ENCODE measurements around the gene SLC2A6.
"Not testable (repeated sequence)": the region's sequence is repeated elsewhere in the genome, so short reads cannot be mapped to it uniquely, and the experiment has no call there.

The SLC2A6 gene

GRCh38 chr9:133455936-133456335 is 23.0 kb downstream of the SLC2A6 start:
- DNase-seq (ENCODE audit: low spot score in 2 of 2) = no peak
- Mint-ChIP-seq H3K9me3 (no peaks in the 10 kb centered on the region), H3K4me1 (peaks cover 5% of the 10 kb centered on the region), H3K27ac (ENCODE audit: low read depth) (no peak overlapping the region), H3K27me3 (peaks cover 16% of the 10 kb centered on the region), H3K4me3 (no peak overlapping the region), H3K36me3 (ENCODE audit: insufficient read depth) (peaks cover 6% of the 10 kb centered on the region)
- ATAC-seq (replicated peaks; ENCODE audit: extremely low read depth, poor library complexity, severe bottlenecking) = no peak

- Mint-ChIP-seq H3K27ac (ENCODE audit: low read depth) (no peak overlapping the region), H3K36me3 (ENCODE audit: insufficient read depth) (peaks cover 4% of the 10 kb centered on the region), H3K4me1 (peaks cover 5% of the 10 kb centered on the region), H3K9me3 (no peaks in the 10 kb centered on the region), H3K27me3 (peaks cover 16% of the 10 kb centered on the region), H3K4me3 (no peak overlapping the region)
- DNase-seq (ENCODE audit: low spot score in 2 of 2) = no peak
- ATAC-seq (replicated peaks; ENCODE audit: extremely low read depth, poor library complexity, severe bottlenecking) = no peak
Observed at GRCh38 chr9:133454943-133455673, 23.8 kb downstream of the SLC2A6 start.

- ATAC-seq (replicated peaks; ENCODE audit: extremely low read depth, poor library complexity, severe bottlenecking) = no peak
- Mint-ChIP-seq H3K27ac (ENCODE audit: low read depth) (no peak overlapping the region), H3K27me3 (peaks cover 16% of the 10 kb centered on the region), H3K4me3 (no peak overlapping the region), H3K36me3 (ENCODE audit: insufficient read depth) (no peaks in the 10 kb centered on the region), H3K4me1 (no peaks in the 10 kb centered on the region), H3K9me3 (no peaks in the 10 kb centered on the region)
- no peak for DNase-seq (ENCODE audit: low spot score in 2 of 2)
Observed at GRCh38 chr9:133454325-133454724, 24.6 kb downstream of the SLC2A6 start.

- no peak overlapping the region for H3K27ac Mint-ChIP-seq (ENCODE audit: low read depth)
- no peaks in the 10 kb centered on the region for H3K9me3 Mint-ChIP-seq
- no peak for DNase-seq (ENCODE audit: low spot score in 2 of 2)
- no peaks in the 10 kb centered on the region for H3K4me1 Mint-ChIP-seq
- ATAC-seq (replicated peaks; ENCODE audit: extremely low read depth, poor library complexity, severe bottlenecking) = no peak
- no peak overlapping the region for H3K4me3 Mint-ChIP-seq
- peaks cover 16% of the 10 kb centered on the region for H3K27me3 Mint-ChIP-seq
- H3K36me3 Mint-ChIP-seq (ENCODE audit: insufficient read depth) = no peaks in the 10 kb centered on the region
Observed at GRCh38 chr9:133453651-133454050, 25.2 kb downstream of the SLC2A6 start.

- Mint-ChIP-seq H3K9me3 (no peaks in the 10 kb centered on the region), H3K27me3 (peaks cover 16% of the 10 kb centered on the region), H3K4me3 (no peak overlapping the region), H3K4me1 (no peaks in the 10 kb centered on the region), H3K27ac (ENCODE audit: low read depth) (no peak overlapping the region), H3K36me3 (ENCODE audit: insufficient read depth) (no peaks in the 10 kb centered on the region)
- ATAC-seq (replicated peaks; ENCODE audit: extremely low read depth, poor library complexity, severe bottlenecking) = no peak
- no peak for DNase-seq (ENCODE audit: low spot score in 2 of 2)
Observed at GRCh38 chr9:133452562-133452961, 26.3 kb downstream of the SLC2A6 start.

- DNase-seq (ENCODE audit: low spot score in 2 of 2); H3K9me3 Mint-ChIP-seq; H3K4me1 Mint-ChIP-seq; H3K27ac Mint-ChIP-seq (ENCODE audit: low read depth); H3K36me3 Mint-ChIP-seq (ENCODE audit: insufficient read depth); ATAC-seq (replicated peaks; ENCODE audit: extremely low read depth, poor library complexity, severe bottlenecking); H3K4me3 Mint-ChIP-seq: not testable (repeated sequence)
- peaks cover 16% of the 10 kb centered on the region for H3K27me3 Mint-ChIP-seq
Observed at GRCh38 chr9:133451865-133452264, 27.0 kb downstream of the SLC2A6 start.

GRCh38 chr9:133449760-133450159 is 29.1 kb downstream of the SLC2A6 start:
- no peak overlapping the region for H3K4me3 Mint-ChIP-seq
- H3K36me3 Mint-ChIP-seq (ENCODE audit: insufficient read depth) = no peaks in the 10 kb centered on the region
- H3K9me3 Mint-ChIP-seq = no peaks in the 10 kb centered on the region
- no peaks in the 10 kb centered on the region for H3K4me1 Mint-ChIP-seq
- peaks cover 13% of the 10 kb centered on the region for H3K27me3 Mint-ChIP-seq
- ATAC-seq (replicated peaks; ENCODE audit: extremely low read depth, poor library complexity, severe bottlenecking) (no peak), DNase-seq (ENCODE audit: low spot score in 2 of 2) (no peak)
- H3K27ac Mint-ChIP-seq (ENCODE audit: low read depth) = no peak overlapping the region

GRCh38 chr9:133448487-133448972 is 30.4 kb downstream of the SLC2A6 start:
- no peaks in the 10 kb centered on the region for H3K36me3 Mint-ChIP-seq (ENCODE audit: insufficient read depth)
- no peak for DNase-seq (ENCODE audit: low spot score in 2 of 2)
- H3K4me1 Mint-ChIP-seq = no peaks in the 10 kb centered on the region

GRCh38 chr9:133445293-133445969 is 33.5 kb downstream of the SLC2A6 start:
- no peak for DNase-seq (ENCODE audit: low spot score in 2 of 2)
- Mint-ChIP-seq H3K27ac (ENCODE audit: low read depth) (no peak overlapping the region), H3K36me3 (ENCODE audit: insufficient read depth) (no peaks in the 10 kb centered on the region), H3K9me3 (no peaks in the 10 kb centered on the region), H3K4me3 (no peak overlapping the region), H3K4me1 (no peaks in the 10 kb centered on the region), H3K27me3 (no peaks in the 10 kb centered on the region)
- no peak for ATAC-seq (replicated peaks; ENCODE audit: extremely low read depth, poor library complexity, severe bottlenecking)

More at GRCh38 chr9:133448487-133448972, 30.4 kb downstream of the SLC2A6 start:
- ATAC-seq (replicated peaks; ENCODE audit: extremely low read depth, poor library complexity, severe bottlenecking) = no peak
- H3K4me3 Mint-ChIP-seq = no peak overlapping the region
- H3K27ac Mint-ChIP-seq (ENCODE audit: low read depth) = no peak overlapping the region
- peaks cover under 1% of the 10 kb centered on the region for H3K27me3 Mint-ChIP-seq
- H3K9me3 Mint-ChIP-seq = no peaks in the 10 kb centered on the region

GRCh38 chr9:133443982-133444381 is 34.9 kb downstream of the SLC2A6 start:
- Mint-ChIP-seq H3K27me3 (no peaks in the 10 kb centered on the region), H3K9me3 (no peaks in the 10 kb centered on the region), H3K4me1 (no peaks in the 10 kb centered on the region), H3K4me3 (no peak overlapping the region), H3K27ac (ENCODE audit: low read depth) (no peak overlapping the region), H3K36me3 (ENCODE audit: insufficient read depth) (no peaks in the 10 kb centered on the region)
- DNase-seq (ENCODE audit: low spot score in 2 of 2) (no peak), ATAC-seq (replicated peaks; ENCODE audit: extremely low read depth, poor library complexity, severe bottlenecking) (no peak)

GRCh38 chr9:133443248-133443647 is 35.7 kb downstream of the SLC2A6 start:
- no peaks in the 10 kb centered on the region for H3K36me3 Mint-ChIP-seq (ENCODE audit: insufficient read depth)
- H3K27me3 Mint-ChIP-seq = no peaks in the 10 kb centered on the region
- ATAC-seq (replicated peaks; ENCODE audit: extremely low read depth, poor library complexity, severe bottlenecking) (no peak), DNase-seq (ENCODE audit: low spot score in 2 of 2) (no peak)
- H3K27ac Mint-ChIP-seq (ENCODE audit: low read depth) = no peak overlapping the region
- H3K4me1 Mint-ChIP-seq = no peaks in the 10 kb centered on the region
- H3K9me3 Mint-ChIP-seq = no peaks in the 10 kb centered on the region
- no peak overlapping the region for H3K4me3 Mint-ChIP-seq

GRCh38 chr9:133441571-133441970 is 37.3 kb downstream of the SLC2A6 start:
- Mint-ChIP-seq H3K4me3 (no peak overlapping the region), H3K27ac (ENCODE audit: low read depth) (no peak overlapping the region), H3K9me3 (no peaks in the 10 kb centered on the region), H3K4me1 (no peaks in the 10 kb centered on the region), H3K27me3 (no peaks in the 10 kb centered on the region), H3K36me3 (ENCODE audit: insufficient read depth) (peaks cover 2% of the 10 kb centered on the region)
- no peak for ATAC-seq (replicated peaks; ENCODE audit: extremely low read depth, poor library complexity, severe bottlenecking)
- no peak for DNase-seq (ENCODE audit: low spot score in 2 of 2)

GRCh38 chr9:133440874-133441273 is 38.0 kb downstream of the SLC2A6 start:
- Mint-ChIP-seq H3K27me3 (no peaks in the 10 kb centered on the region), H3K27ac (ENCODE audit: low read depth) (no peak overlapping the region)

More at GRCh38 chr9:133440874-133441273, 38.0 kb downstream of the SLC2A6 start:
- Mint-ChIP-seq H3K36me3 (ENCODE audit: insufficient read depth) (peaks cover 2% of the 10 kb centered on the region), H3K9me3 (no peaks in the 10 kb centered on the region), H3K4me1 (no peaks in the 10 kb centered on the region), H3K4me3 (no peak overlapping the region)
- no peak for DNase-seq (ENCODE audit: low spot score in 2 of 2)
- ATAC-seq (replicated peaks; ENCODE audit: extremely low read depth, poor library complexity, severe bottlenecking) = no peak
